HCT116 (cell line): ENCODE data around the gene BNIPL.

Experiments
- CBX3 ChIP-seq: IDR thresholded peaks from 2 replicates; pipeline ENCODE4 v1.6.1; 2012; ENCODE audit warnings: low read depth
- CTCF ChIP-seq, 3 experiments: fragments of 200-600 bp in 1 of 3; sonication (generic) in 1 of 3; IDR thresholded peaks in 2 of 3; conservative IDR thresholded peaks in 1 of 3; 2 replicates each; pipeline ENCODE4 v1.5.1; 2012 to 2017; ENCODE audit warnings: low read depth in 2 of 3, low read length in 2 of 3, antibody characterized with exemption in 1 of 3, borderline replicate concordance in 1 of 3, control low read depth in 1 of 3, mild to moderate bottlenecking in 1 of 3, mixed read lengths in 1 of 3, mixed run types in 1 of 3, moderate library complexity in 1 of 3; ENCODE audit not compliant: insufficient read depth in 1 of 3
- ELF1 ChIP-seq: IDR thresholded peaks from 2 replicates; pipeline ENCODE4 v1.6.1; 2012; ENCODE audit warnings: low read depth, borderline replicate concordance
- EZH2 ChIP-seq: fragments of 200-600 bp; sonication (generic); IDR thresholded peaks from 2 replicates; pipeline ENCODE4 v1.6.1; 2017; ENCODE audit warnings: antibody characterized with exemption, mixed run types
- FOSL1 ChIP-seq: IDR thresholded peaks from 2 replicates; pipeline ENCODE4 v1.6.1; 2012; ENCODE audit warnings: low read depth
- MAX ChIP-seq: IDR thresholded peaks from 2 replicates; pipeline ENCODE4 v1.6.1; 2012
- POLR2A ChIP-seq: IDR thresholded peaks from 2 replicates; pipeline ENCODE4 v1.7.0; 2011; ENCODE audit warnings: borderline replicate concordance; ENCODE audit not compliant: insufficient read depth, insufficient read length; ENCODE audit errors: extremely low read depth
- POLR2AphosphoS5 ChIP-seq: IDR thresholded peaks from 2 replicates; pipeline ENCODE4 v1.6.1; 2011; ENCODE audit warnings: mild to moderate bottlenecking, low read depth, low read length, moderate library complexity
- SIN3A ChIP-seq: IDR thresholded peaks from 2 replicates; pipeline ENCODE4 v1.6.1; 2012; ENCODE audit warnings: low read depth
- TCF7L2 ChIP-seq: IDR thresholded peaks from 2 replicates; pipeline ENCODE4 v1.7.0; 2011; ENCODE audit warnings: borderline replicate concordance, inconsistent platforms; ENCODE audit not compliant: insufficient read depth, insufficient read length; ENCODE audit errors: extremely low read depth
- ZBTB33 ChIP-seq: IDR thresholded peaks from 2 replicates; pipeline ENCODE4 v1.6.1; 2011; ENCODE audit warnings: mild to moderate bottlenecking, low read length, moderate library complexity; ENCODE audit not compliant: insufficient replicate concordance; ENCODE audit errors: extremely low read depth
- ZFX ChIP-seq: fragments of 450-650 bp; IDR thresholded peaks from 2 replicates; pipeline ENCODE4 v1.6.1; 2017
- ZNF274 ChIP-seq: fragments of 200-500 bp; sonication (Bioruptor generic); IDR thresholded peaks from 2 replicates; pipeline ENCODE4 v1.6.1; 2014; ENCODE audit warnings: mild to moderate bottlenecking, low read depth, low read length, inconsistent platforms

- TF ChIP-seq ZBTB33 (no peak), CTCF (IDR thresholded peaks at IDR 0.05 in 2 of 3, conservative IDR thresholded peaks at IDR 0.05 in 1 of 3; ENCODE audit: borderline replicate concordance in 1 of 3, insufficient read depth in 1 of 3, low read depth in 2 of 3, low read length in 2 of 3) (peak; percentile 50 to 89 (median 87); a peak in 5 of 6 replicates), MAX (peak; percentile 86), POLR2A (peak; percentile 92), EZH2 (no peak), ELF1 (peak; percentile 97), SIN3A (peak; percentile 68; the same call in 1 of the 2 replicates), ZFX (peak; percentile 47; the same call in 1 of the 2 replicates), FOSL1 (0 out of 2 replicates have a peak, but pooled peaks have one; percentile 11), CBX3 (peak; percentile 96), TCF7L2 (peak; percentile 42), ZNF274 (no peak), POLR2AphosphoS5 (peak; percentile 97; the same call in 1 of the 2 replicates)
Observed at GRCh38 chr1:151070474-151071276, 34.3 kb downstream of the BNIPL start, which contains the start of gene GABPB2.
